K562 (cell line): ENCODE results near the gene TAF12. TPM values are rescaled to one million over a fixed set of nuclear protein-coding genes. Genes with fewer than 3 reads are reported as not detected.

ENCODE experiments used
- C11orf30 ChIP-seq: fragments of 450-650 bp; IDR thresholded peaks from 2 replicates; pipeline ENCODE4 v1.6.1; 2016; ENCODE audit warnings: low read depth, mild to moderate bottlenecking
- CHCHD3 ChIP-seq: fragments of 250-450 bp; sonication (Bioruptor Pico); IDR thresholded peaks from 2 replicates; pipeline ENCODE4 v2.1.2; 2022; ENCODE audit warnings: mild to moderate bottlenecking
- EHMT2 ChIP-seq: fragments of 450-650 bp; IDR thresholded peaks from 2 replicates; pipeline ENCODE4 v1.6.1; 2018; ENCODE audit warnings: antibody characterized with exemption
- EWSR1 ChIP-seq: fragments of 450-650 bp; IDR thresholded peaks from 2 replicates; pipeline ENCODE4 v1.6.1; 2018; ENCODE audit warnings: borderline replicate concordance, mild to moderate bottlenecking, low read depth, moderate library complexity; ENCODE audit not compliant: partially characterized antibody
- EZH2 ChIP-seq: IDR thresholded peaks from 2 replicates; pipeline ENCODE4 v1.6.1; 2012; ENCODE audit warnings: low read depth, mild to moderate bottlenecking, inconsistent platforms, low read length, borderline replicate concordance
- FOS ChIP-seq: IDR thresholded peaks from 3 replicates; pipeline ENCODE4 v1.6.1; 2011; ENCODE audit not compliant: insufficient read length; ENCODE audit errors: extremely low read depth
- FOXP1 ChIP-seq: sonication (generic); formaldehyde crosslinking; IDR thresholded peaks from 2 replicates; pipeline ENCODE4 v1.8.0; 2022; ENCODE audit warnings: mild to moderate bottlenecking, missing genetic modification reagents
- KLF10 ChIP-seq: fragments of 250-450 bp; sonication (Bioruptor Pico); IDR thresholded peaks from 2 replicates; pipeline ENCODE4 v1.6.1; 2021; ENCODE audit warnings: matching md5 sums
- MAFG ChIP-seq: fragments of 450-650 bp; conservative IDR thresholded peaks from 2 replicates; pipeline ENCODE4 v1.6.1; 2016; ENCODE audit warnings: missing genetic modification characterization, missing compliant biosample characterization
- MEF2D ChIP-seq: conservative IDR thresholded peaks from 2 replicates; pipeline ENCODE4 v1.6.1; 2016; ENCODE audit warnings: low read depth, missing genetic modification characterization, missing compliant biosample characterization
- MLX ChIP-seq, 2 experiments: fragments of 450-650 bp in 1 of 2; sonication (generic) in 1 of 2; formaldehyde crosslinking; conservative IDR thresholded peaks; 2 replicates each; pipeline versions ENCODE4 v1.4.0 to v1.8.1; 2020 to 2022; ENCODE audit warnings: mild to moderate bottlenecking in 1 of 2, missing genetic modification reagents in 1 of 2
- MTA3 ChIP-seq: fragments of 450-650 bp; formaldehyde crosslinking; IDR thresholded peaks from 2 replicates; pipeline ENCODE4 v1.6.1; 2017; ENCODE audit warnings: mild to moderate bottlenecking, borderline replicate concordance
- MYBL2 ChIP-seq, 2 experiments: fragments of 450-650 bp in 1 of 2; sonication (generic) in 1 of 2; formaldehyde crosslinking in 1 of 2; IDR thresholded peaks; 2 replicates each; pipeline versions ENCODE4 v1.6.1 to v1.8.1; 2017 to 2022; ENCODE audit warnings: borderline replicate concordance in 1 of 2, inconsistent platforms in 1 of 2, low read depth in 1 of 2, mild to moderate bottlenecking in 1 of 2, missing genetic modification reagents in 1 of 2, moderate library complexity in 1 of 2
- NCOA2 ChIP-seq, 2 experiments: fragments of 450-650 bp; IDR thresholded peaks; 2 replicates each; pipeline ENCODE4 v1.6.1; 2018; ENCODE audit warnings: mild to moderate bottlenecking in 2 of 2, moderate library complexity in 1 of 2; ENCODE audit not compliant: partially characterized antibody in 2 of 2
- NFYB ChIP-seq: IDR thresholded peaks from 2 replicates; pipeline ENCODE4 v1.6.1; 2011; ENCODE audit warnings: mild to moderate bottlenecking, moderate library complexity; ENCODE audit not compliant: insufficient read length; ENCODE audit errors: extremely low read depth
- NR2C2 ChIP-seq, 2 experiments: fragments of 200-800 bp in 1 of 2; sonication (Bioruptor generic) in 1 of 2; sonication (generic) in 1 of 2; formaldehyde crosslinking in 1 of 2; IDR thresholded peaks; 2 replicates each; pipeline versions ENCODE4 v1.6.1 to v1.8.0; 2016 to 2022; ENCODE audit warnings: mild to moderate bottlenecking in 1 of 2, missing compliant biosample characterization in 1 of 2, missing genetic modification characterization in 1 of 2, missing genetic modification reagents in 1 of 2
- PKNOX1 ChIP-seq: fragments of 450-650 bp; IDR thresholded peaks from 2 replicates; pipeline ENCODE4 v1.6.1; 2016
- SRSF1 ChIP-seq: fragments of 200-400 bp; formaldehyde crosslinking; IDR thresholded peaks from 2 replicates; pipeline ENCODE4 v1.6.1; 2017; ENCODE audit warnings: mild to moderate bottlenecking, low read depth, low read length, moderate library complexity
- ZBTB34 ChIP-seq: fragments of 250-450 bp; sonication (Bioruptor Pico); IDR thresholded peaks from 2 replicates; pipeline ENCODE4 v1.8.0; 2021; ENCODE audit warnings: mild to moderate bottlenecking, moderate library complexity
- ZBTB9 ChIP-seq: fragments of 450-650 bp; formaldehyde crosslinking; IDR thresholded peaks from 2 replicates; pipeline ENCODE4 v1.4.0; 2020; ENCODE audit warnings: mild to moderate bottlenecking, moderate library complexity
- ZNF146 ChIP-seq: IDR thresholded peaks from one replicate; pipeline ENCODE4 v1.6.1; 2018; ENCODE audit warnings: missing compliant biosample characterization; ENCODE audit not compliant: unreplicated experiment
- ZNF232 ChIP-seq: sonication (generic); formaldehyde crosslinking; IDR thresholded peaks from 2 replicates; pipeline ENCODE4 v1.8.0; 2022; ENCODE audit warnings: mild to moderate bottlenecking, missing genetic modification reagents
- ZNF354B ChIP-seq: fragments of 250-450 bp; sonication (Bioruptor Pico); IDR thresholded peaks from 2 replicates; pipeline ENCODE4 v1.4.0; 2020
- ZNF79 ChIP-seq: fragments of 250-450 bp; sonication (Bioruptor Pico); IDR thresholded peaks from 2 replicates; pipeline ENCODE4 v1.4.0; 2020; ENCODE audit warnings: low read depth, mild to moderate bottlenecking, moderate library complexity
- polyA plus RNA-seq, 8 experiments: library from polyadenylated mRNA; depleted of rRNA in 4 of 8; stranded (reverse) in 5 of 8; unstranded in 3 of 8; fragments of >200 nt; fragmentation: Nextera tagmentation in 2 of 8; fragmentation: Illumina TruSeq in 1 of 8; extraction: Ambion mirVana in 2 of 8; extraction: Trizol in 1 of 8; gene quantifications; 2 replicates each; pipeline versions ENCODE4 v1.2.1 to v1.2.3, GENCODE V29; 2011 to 2014; ENCODE audit warnings: inconsistent platforms in 1 of 8, missing spikeins in 1 of 8
- total RNA-seq, 7 experiments: library from RNA; depleted of rRNA in 6 of 7; stranded (reverse); fragments of >200 nt in 6 of 7; fragmentation: Illumina TruSeq in 2 of 7; extraction: Trizol in 2 of 7; gene quantifications; 2 replicates each; pipeline versions ENCODE4 v1.2.1 to v1.2.3, GENCODE V29; 2011 to 2021; ENCODE audit warnings: low replicate concordance in 1 of 7

Gene TAF12
- total and polyA plus RNA-seq, 9 of the 15 experiments (the other 6 are each of a cell fraction or from before 2014, with no cell fraction given) = 31.6 to 89.0 (median 50.5) TPM

GRCh38 chr1:28648474-28649198, 5.8 kb upstream of the TAF12 start, which contains the start of gene RNU11 (continued):
- TF ChIP-seq NR2C2 (CRISPR knock-in tag; IDR thresholded peaks at IDR 0.05) = no peak; the same call in none of the 2 replicates
- TF ChIP-seq NR2C2 (tag; IDR thresholded peaks at IDR 0.05) = peak; percentile 86
- no peak for TF ChIP-seq EWSR1
- TF ChIP-seq MEF2D = peak; percentile 86
- peak; percentile 97; the same call in 1 of the 2 replicates for TF ChIP-seq KLF10 (CRISPR knock-in tag)
- TF ChIP-seq SRSF1 = no peak
- peak; percentile 91 for TF ChIP-seq ZNF232 (CRISPR knock-in tag)
- TF ChIP-seq NCOA2 (IDR thresholded peaks at IDR 0.05; ENCODE audit: partially characterized antibody in 2 of 2) = no peak
- TF ChIP-seq C11orf30 = no peak
- TF ChIP-seq FOS = no peak
- TF ChIP-seq ZNF146 (CRISPR knock-in tag) = no peak
- TF ChIP-seq EHMT2 = no peak
- peak; percentile 10; the same call in 1 of the 2 replicates for TF ChIP-seq MAFG (tag)
- peak; percentile 99 for TF ChIP-seq ZBTB9 (CRISPR knock-in tag)
- peak; percentile 91 for TF ChIP-seq ZNF354B (CRISPR knock-in tag)
- TF ChIP-seq FOXP1 (CRISPR knock-in tag) = peak; percentile 99
- TF ChIP-seq ZNF79 (CRISPR knock-in tag) = peak; percentile 47; the same call in 1 of the 2 replicates
- TF ChIP-seq MTA3 = peak; percentile 99
- peak; percentile 62; the same call in 1 of the 2 replicates for TF ChIP-seq PKNOX1
- TF ChIP-seq NFYB = no peak
- TF ChIP-seq ZBTB34 = peak; percentile 91
- TF ChIP-seq MYBL2 (IDR thresholded peaks at IDR 0.05; ENCODE audit: low read depth) = no peak
- no peak for TF ChIP-seq MYBL2 (CRISPR knock-in tag; IDR thresholded peaks at IDR 0.05; ENCODE audit: borderline replicate concordance)
- peak; percentile 98 to 99 for TF ChIP-seq MLX (CRISPR knock-in tag; conservative IDR thresholded peaks at IDR 0.05)
- TF ChIP-seq EZH2 = no peak; the same call in 1 of the 2 replicates
- peak; percentile 100 for TF ChIP-seq CHCHD3 (CRISPR knock-in tag)
